ENCODE data around the gene SLC44A5.
"Not testable (repeated sequence)": the region's sequence is repeated elsewhere in the genome, so short reads cannot be mapped to it uniquely, and the experiment has no call there.

- not testable (repeated sequence) for TF ChIP-seq CTCF (IDR thresholded peaks at IDR 0.05); REST (IDR thresholded peaks at IDR 0.05; ENCODE audit: insufficient read depth in 1 of 2, low read depth in 2 of 2, low read length in 1 of 2); POLR2AphosphoS5 (IDR thresholded peaks at IDR 0.05; ENCODE audit: low read depth, low read length); TCF7L2 (IDR thresholded peaks at IDR 0.05; ENCODE audit: low read depth, low read length); SIN3A (IDR thresholded peaks at IDR 0.05; ENCODE audit: borderline replicate concordance, insufficient read depth, low read depth, low read length)
These were observed 206.2 kb downstream of the SLC44A5 start for GRCh38 chr1:75404681-75405080.

Data from Panc1 (cell line).